ENCODE measurements around the gene CA5A. TPM values are rescaled to one million over a fixed set of nuclear protein-coding genes. Genes with fewer than 3 reads are reported as not detected.
A peak's percentile ranks its signal among the peaks of the same experiment; 100 is the strongest.

The CA5A gene
- total and polyA plus RNA-seq, 9 of the 15 experiments (the other 6 are each of a cell fraction or from before 2014, with no cell fraction given): not detected

DNA sequence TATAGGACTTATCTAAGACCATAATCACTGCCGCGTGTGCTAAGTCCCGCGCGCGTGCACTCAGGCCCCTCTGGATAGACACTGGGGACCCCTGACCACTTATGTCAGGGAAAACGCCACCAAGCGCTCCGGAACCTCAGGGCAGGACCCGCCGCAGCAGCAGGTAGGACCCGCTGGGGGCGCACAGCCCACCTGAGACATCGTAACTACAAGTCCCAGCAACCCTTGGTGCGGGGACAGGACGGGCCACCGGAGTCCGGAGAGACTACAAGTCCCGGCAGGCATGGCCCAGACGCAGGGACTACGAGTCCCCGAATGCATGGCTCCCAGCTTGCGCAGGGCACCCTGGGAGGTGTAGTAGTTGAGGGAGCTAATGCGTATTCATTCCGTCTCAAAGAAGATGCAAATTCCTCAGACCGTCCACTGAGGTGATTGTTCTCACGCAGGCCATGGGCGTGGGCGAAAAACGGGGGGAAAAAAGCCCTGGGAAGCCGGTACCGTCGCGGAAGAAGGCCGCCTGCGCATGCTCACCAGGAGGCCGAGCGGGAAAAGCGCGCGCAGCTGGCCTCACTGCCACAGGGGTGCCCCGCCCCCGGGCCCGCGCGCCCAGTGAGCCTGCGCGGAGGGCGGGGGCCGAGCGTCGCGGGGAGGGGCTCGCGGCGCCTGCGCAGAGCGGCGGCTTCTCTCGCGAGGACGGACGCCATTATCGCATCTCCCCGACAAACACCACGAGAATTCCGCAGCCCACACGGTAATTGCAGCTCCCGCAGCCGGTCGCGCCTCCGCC is 14.6 kb upstream of the CA5A start, which contains the start of gene BANP (continued):
- TF ChIP-seq, protein P1, sequence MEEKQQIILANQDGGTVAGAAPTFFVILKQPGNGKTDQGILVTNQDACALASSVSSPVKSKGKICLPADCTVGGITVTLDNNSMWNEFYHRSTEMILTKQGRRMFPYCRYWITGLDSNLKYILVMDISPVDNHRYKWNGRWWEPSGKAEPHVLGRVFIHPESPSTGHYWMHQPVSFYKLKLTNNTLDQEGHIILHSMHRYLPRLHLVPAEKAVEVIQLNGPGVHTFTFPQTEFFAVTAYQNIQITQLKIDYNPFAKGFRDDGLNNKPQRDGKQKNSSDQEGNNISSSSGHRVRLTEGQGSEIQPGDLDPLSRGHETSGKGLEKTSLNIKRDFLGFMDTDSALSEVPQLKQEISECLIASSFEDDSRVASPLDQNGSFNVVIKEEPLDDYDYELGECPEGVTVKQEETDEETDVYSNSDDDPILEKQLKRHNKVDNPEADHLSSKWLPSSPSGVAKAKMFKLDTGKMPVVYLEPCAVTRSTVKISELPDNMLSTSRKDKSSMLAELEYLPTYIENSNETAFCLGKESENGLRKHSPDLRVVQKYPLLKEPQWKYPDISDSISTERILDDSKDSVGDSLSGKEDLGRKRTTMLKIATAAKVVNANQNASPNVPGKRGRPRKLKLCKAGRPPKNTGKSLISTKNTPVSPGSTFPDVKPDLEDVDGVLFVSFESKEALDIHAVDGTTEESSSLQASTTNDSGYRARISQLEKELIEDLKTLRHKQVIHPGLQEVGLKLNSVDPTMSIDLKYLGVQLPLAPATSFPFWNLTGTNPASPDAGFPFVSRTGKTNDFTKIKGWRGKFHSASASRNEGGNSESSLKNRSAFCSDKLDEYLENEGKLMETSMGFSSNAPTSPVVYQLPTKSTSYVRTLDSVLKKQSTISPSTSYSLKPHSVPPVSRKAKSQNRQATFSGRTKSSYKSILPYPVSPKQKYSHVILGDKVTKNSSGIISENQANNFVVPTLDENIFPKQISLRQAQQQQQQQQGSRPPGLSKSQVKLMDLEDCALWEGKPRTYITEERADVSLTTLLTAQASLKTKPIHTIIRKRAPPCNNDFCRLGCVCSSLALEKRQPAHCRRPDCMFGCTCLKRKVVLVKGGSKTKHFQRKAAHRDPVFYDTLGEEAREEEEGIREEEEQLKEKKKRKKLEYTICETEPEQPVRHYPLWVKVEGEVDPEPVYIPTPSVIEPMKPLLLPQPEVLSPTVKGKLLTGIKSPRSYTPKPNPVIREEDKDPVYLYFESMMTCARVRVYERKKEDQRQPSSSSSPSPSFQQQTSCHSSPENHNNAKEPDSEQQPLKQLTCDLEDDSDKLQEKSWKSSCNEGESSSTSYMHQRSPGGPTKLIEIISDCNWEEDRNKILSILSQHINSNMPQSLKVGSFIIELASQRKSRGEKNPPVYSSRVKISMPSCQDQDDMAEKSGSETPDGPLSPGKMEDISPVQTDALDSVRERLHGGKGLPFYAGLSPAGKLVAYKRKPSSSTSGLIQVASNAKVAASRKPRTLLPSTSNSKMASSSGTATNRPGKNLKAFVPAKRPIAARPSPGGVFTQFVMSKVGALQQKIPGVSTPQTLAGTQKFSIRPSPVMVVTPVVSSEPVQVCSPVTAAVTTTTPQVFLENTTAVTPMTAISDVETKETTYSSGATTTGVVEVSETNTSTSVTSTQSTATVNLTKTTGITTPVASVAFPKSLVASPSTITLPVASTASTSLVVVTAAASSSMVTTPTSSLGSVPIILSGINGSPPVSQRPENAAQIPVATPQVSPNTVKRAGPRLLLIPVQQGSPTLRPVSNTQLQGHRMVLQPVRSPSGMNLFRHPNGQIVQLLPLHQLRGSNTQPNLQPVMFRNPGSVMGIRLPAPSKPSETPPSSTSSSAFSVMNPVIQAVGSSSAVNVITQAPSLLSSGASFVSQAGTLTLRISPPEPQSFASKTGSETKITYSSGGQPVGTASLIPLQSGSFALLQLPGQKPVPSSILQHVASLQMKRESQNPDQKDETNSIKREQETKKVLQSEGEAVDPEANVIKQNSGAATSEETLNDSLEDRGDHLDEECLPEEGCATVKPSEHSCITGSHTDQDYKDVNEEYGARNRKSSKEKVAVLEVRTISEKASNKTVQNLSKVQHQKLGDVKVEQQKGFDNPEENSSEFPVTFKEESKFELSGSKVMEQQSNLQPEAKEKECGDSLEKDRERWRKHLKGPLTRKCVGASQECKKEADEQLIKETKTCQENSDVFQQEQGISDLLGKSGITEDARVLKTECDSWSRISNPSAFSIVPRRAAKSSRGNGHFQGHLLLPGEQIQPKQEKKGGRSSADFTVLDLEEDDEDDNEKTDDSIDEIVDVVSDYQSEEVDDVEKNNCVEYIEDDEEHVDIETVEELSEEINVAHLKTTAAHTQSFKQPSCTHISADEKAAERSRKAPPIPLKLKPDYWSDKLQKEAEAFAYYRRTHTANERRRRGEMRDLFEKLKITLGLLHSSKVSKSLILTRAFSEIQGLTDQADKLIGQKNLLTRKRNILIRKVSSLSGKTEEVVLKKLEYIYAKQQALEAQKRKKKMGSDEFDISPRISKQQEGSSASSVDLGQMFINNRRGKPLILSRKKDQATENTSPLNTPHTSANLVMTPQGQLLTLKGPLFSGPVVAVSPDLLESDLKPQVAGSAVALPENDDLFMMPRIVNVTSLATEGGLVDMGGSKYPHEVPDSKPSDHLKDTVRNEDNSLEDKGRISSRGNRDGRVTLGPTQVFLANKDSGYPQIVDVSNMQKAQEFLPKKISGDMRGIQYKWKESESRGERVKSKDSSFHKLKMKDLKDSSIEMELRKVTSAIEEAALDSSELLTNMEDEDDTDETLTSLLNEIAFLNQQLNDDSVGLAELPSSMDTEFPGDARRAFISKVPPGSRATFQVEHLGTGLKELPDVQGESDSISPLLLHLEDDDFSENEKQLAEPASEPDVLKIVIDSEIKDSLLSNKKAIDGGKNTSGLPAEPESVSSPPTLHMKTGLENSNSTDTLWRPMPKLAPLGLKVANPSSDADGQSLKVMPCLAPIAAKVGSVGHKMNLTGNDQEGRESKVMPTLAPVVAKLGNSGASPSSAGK (IDR thresholded peaks at IDR 0.05): peak; percentile 74
- TF ChIP-seq, protein P2, sequence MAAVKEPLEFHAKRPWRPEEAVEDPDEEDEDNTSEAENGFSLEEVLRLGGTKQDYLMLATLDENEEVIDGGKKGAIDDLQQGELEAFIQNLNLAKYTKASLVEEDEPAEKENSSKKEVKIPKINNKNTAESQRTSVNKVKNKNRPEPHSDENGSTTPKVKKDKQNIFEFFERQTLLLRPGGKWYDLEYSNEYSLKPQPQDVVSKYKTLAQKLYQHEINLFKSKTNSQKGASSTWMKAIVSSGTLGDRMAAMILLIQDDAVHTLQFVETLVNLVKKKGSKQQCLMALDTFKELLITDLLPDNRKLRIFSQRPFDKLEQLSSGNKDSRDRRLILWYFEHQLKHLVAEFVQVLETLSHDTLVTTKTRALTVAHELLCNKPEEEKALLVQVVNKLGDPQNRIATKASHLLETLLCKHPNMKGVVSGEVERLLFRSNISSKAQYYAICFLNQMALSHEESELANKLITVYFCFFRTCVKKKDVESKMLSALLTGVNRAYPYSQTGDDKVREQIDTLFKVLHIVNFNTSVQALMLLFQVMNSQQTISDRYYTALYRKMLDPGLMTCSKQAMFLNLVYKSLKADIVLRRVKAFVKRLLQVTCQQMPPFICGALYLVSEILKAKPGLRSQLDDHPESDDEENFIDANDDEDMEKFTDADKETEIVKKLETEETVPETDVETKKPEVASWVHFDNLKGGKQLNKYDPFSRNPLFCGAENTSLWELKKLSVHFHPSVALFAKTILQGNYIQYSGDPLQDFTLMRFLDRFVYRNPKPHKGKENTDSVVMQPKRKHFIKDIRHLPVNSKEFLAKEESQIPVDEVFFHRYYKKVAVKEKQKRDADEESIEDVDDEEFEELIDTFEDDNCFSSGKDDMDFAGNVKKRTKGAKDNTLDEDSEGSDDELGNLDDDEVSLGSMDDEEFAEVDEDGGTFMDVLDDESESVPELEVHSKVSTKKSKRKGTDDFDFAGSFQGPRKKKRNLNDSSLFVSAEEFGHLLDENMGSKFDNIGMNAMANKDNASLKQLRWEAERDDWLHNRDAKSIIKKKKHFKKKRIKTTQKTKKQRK (IDR thresholded peaks at IDR 0.05; ENCODE audit: borderline replicate concordance, low read depth, low read length): 0 out of 2 replicates have a peak, but pooled peaks have one; percentile 42
- TF ChIP-seq SAFB2 (IDR thresholded peaks at IDR 0.05; ENCODE audit: borderline replicate concordance, low read depth, low read length, severe bottlenecking) (no peak), DPF2 (IDR thresholded peaks at IDR 0.05) (0 out of 2 replicates have a peak, but pooled peaks have one; percentile 30), MAX (CRISPR knock-in tag; IDR thresholded peaks at IDR 0.05) (peak; percentile 82), NFRKB (IDR thresholded peaks at IDR 0.05; ENCODE audit: low read depth) (peak; percentile 80), PRMT5 (CRISPR knock-in tag; IDR thresholded peaks at IDR 0.05) (no peak), HCFC1 (IDR thresholded peaks at IDR 0.05; ENCODE audit: low read depth, low read length) (peak; percentile 100), MYNN (IDR thresholded peaks at IDR 0.05) (no peak), MYNN (CRISPR knock-in tag; IDR thresholded peaks at IDR 0.05) (no peak), SMC3 (conservative IDR thresholded peaks at IDR 0.05; ENCODE audit: insufficient read depth, low read depth, low read length) (0 out of 2 replicates have a peak, but pooled peaks have one; percentile 23), COPS2 (conservative IDR thresholded peaks at IDR 0.05) (no peak)

Measured in K562 (cell line).